GM19193 (cell line): ENCODE data around the gene NEB.

Source experiments
- POLR2A ChIP-seq: IDR thresholded peaks from 4 replicates; pipeline ENCODE4 v1.6.1; 2011; ENCODE audit not compliant: insufficient read depth, insufficient read length; ENCODE audit errors: extremely low read depth

NEB gene

GRCh38 chr2:151766437-151767153 lies 32.3 kb upstream of the NEB start:
- no peak for TF ChIP-seq POLR2A

- no peak for TF ChIP-seq POLR2A
Observed at GRCh38 chr2:151765760-151766410, 31.6 kb upstream of the NEB start.

GRCh38 chr2:151762694-151763093 lies 28.4 kb upstream of the NEB start:
- TF ChIP-seq POLR2A: no peak

- no peak for TF ChIP-seq POLR2A
Observed at GRCh38 chr2:151761687-151762086, 27.4 kb upstream of the NEB start.

- TF ChIP-seq POLR2A: no peak
Observed at GRCh38 chr2:151761193-151761592, 26.9 kb upstream of the NEB start.

GRCh38 chr2:151760139-151760650 lies 25.9 kb upstream of the NEB start:
- no peak for TF ChIP-seq POLR2A

GRCh38 chr2:151758744-151759143 lies 24.5 kb upstream of the NEB start:
- no peak for TF ChIP-seq POLR2A

GRCh38 chr2:151757861-151758260 lies 23.6 kb upstream of the NEB start:
- TF ChIP-seq POLR2A: no peak

- TF ChIP-seq POLR2A: no peak
Observed at GRCh38 chr2:151756820-151757219, 22.5 kb upstream of the NEB start.

- TF ChIP-seq POLR2A: no peak
Observed at GRCh38 chr2:151754253-151754897, 20.1 kb upstream of the NEB start.

GRCh38 chr2:151753540-151753939 lies 19.3 kb upstream of the NEB start:
- TF ChIP-seq POLR2A: no peak

- no peak for TF ChIP-seq POLR2A
Observed at GRCh38 chr2:151730262-151730975, 3.9 kb downstream of the NEB start.

GRCh38 chr2:151729837-151730236 lies 4.4 kb downstream of the NEB start:
- no peak for TF ChIP-seq POLR2A

GRCh38 chr2:151729415-151729811 lies 4.9 kb downstream of the NEB start:
- TF ChIP-seq POLR2A: no peak

- no peak for TF ChIP-seq POLR2A
Observed at GRCh38 chr2:151728804-151729414, 5.4 kb downstream of the NEB start.
